Vagina (tissue), 2 donors: ENCODE measurements around the gene IL1RAPL2.

Source experiments
- CTCF ChIP-seq, 3 experiments: fragments of 450-650 bp in 2 of 3; fragments of 200-600 bp in 1 of 3; sonication (generic) in 1 of 3; IDR thresholded peaks; one replicate each; pipeline ENCODE4 v1.5.1; 2017 to 2019; ENCODE audit warnings: antibody characterized with exemption in 3 of 3, mild to moderate bottlenecking in 2 of 3, moderate library complexity in 2 of 3
- POLR2A ChIP-seq, 2 donors: fragments of 450-650 bp; IDR thresholded peaks; one replicate each; pipeline ENCODE4 v1.6.1; 2017; ENCODE audit warnings: antibody characterized with exemption in 2 of 2, mild to moderate bottlenecking in 2 of 2, moderate library complexity in 2 of 2

DNA sequence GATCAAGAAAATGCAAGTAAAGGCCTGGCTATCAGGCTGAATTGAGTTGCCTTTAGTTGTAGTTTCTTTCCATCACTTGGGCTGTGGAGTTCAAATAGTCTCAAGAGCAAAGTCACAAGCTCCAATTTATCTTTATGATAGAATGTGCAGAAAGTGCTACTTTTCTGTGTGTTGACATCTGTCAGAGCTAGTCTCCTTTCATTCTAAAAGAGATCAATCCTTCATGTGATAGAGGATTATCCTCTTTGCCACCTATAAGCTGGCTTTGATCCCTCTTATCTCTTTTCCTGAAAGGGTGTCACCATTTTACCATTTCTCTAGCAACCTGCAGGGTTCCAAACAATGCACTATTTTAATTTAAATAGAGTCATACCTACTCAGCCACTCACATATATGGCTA lies 429.5 kb downstream of the IL1RAPL2 start:
- TF ChIP-seq CTCF (IDR thresholded peaks at IDR 0.05), result no peak
- TF ChIP-seq POLR2A (IDR thresholded peaks at IDR 0.05), result no peak
